Central memory CD8-positive, alpha-beta T cell (primary cell): ENCODE results near the gene AIFM1.

Experiments
- ATAC-seq: fragments of 150-1000 bp; cut with Tn5 transposase; replicated peaks from 2 replicates; pipeline ENCODE4 v1.10.0; 2022; ENCODE audit warnings: mild to moderate bottlenecking, moderate FRiP score, moderate number of reproducible peaks; ENCODE audit not compliant: poor library complexity, severe bottlenecking; ENCODE audit errors: extremely low read depth
- DNase-seq, 2 donors: peaks; one replicate each; pipeline ENCODE4 v3.0.0; 2021; ENCODE audit warnings: low spot score in 2 of 2
- H3K27ac Mint-ChIP-seq: one replicate; pipeline ENCODE4 v1.8.0; 2022; ENCODE audit warnings: low read depth, mild to moderate bottlenecking, moderate library complexity, mixed read lengths
- H3K27me3 Mint-ChIP-seq: one replicate; pipeline ENCODE4 v1.8.0; 2022; ENCODE audit warnings: mixed read lengths
- H3K36me3 Mint-ChIP-seq: one replicate; pipeline ENCODE4 v1.8.0; 2022; ENCODE audit warnings: mild to moderate bottlenecking, moderate library complexity, mixed read lengths; ENCODE audit not compliant: insufficient read depth
- H3K4me1 Mint-ChIP-seq: one replicate; pipeline ENCODE4 v1.8.0; 2022; ENCODE audit warnings: mixed read lengths
- H3K4me3 Mint-ChIP-seq: one replicate; pipeline ENCODE4 v1.8.0; 2022; ENCODE audit warnings: mild to moderate bottlenecking, moderate library complexity, mixed read lengths
- H3K9me3 Mint-ChIP-seq: one replicate; pipeline ENCODE4 v1.8.0; 2022; ENCODE audit warnings: mixed read lengths

The AIFM1 gene

GRCh38 chrX:130079824-130080406 lies 85.7 kb downstream of the AIFM1 start:
- Mint-ChIP-seq H3K27me3 (no peaks in the 10 kb centered on the region), H3K36me3 (peaks cover 20% of the 10 kb centered on the region), H3K4me1 (peaks cover 46% of the 10 kb centered on the region), H3K9me3 (no peaks in the 10 kb centered on the region), H3K4me3 (no peak overlapping the region), H3K27ac (peak overlapping the region; percentile 73)
- ATAC-seq, result no peak
- peak; percentile 24 to 25 for DNase-seq
